ENCODE results near the gene CHAT.

CHAT gene

DNA sequence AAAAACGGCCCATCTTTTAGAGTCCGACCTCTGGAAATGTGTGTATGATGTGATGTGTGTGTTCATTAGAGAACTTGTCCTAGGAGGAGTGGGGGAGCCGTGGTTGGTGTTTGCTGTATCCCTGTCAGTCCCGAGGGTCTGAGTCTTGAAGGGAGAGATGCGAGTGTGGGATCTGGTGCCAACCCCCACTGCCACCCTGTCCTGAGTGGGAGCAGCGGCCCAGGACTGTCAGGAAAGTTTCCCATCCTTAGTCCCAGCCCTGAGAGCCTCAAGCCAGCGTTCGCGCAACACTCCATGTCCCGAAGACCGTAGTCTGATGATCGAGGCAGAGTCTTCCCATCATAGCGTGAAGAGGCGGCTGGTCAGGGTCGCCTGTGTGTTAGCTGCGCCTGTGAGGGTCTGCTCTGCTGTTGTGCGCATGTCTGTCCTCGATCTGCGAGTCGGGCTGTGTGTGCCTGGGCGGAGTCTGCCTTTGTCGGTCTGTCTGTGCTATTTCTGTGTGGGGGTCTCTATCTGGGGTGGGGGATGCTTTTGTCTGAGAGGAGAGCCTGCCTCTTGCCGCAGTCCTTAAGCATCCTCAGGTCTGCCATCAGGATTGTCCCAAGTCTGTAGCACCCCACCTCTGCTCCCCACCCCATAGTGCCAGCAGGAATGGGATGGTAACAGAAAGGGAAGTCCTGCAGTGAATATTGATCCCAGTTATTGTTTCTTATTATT is 514 bp upstream of the CHAT start:
- no peaks in the 10 kb centered on the region for H3K4me1 ChIP-seq (ENCODE audit: low read length)
- H3K9ac ChIP-seq (ENCODE audit: low read length), result no peak overlapping the region
- H4K20me1 ChIP-seq (ENCODE audit: insufficient read depth, low read length), result no peaks in the 10 kb centered on the region
- H2AFZ ChIP-seq (ENCODE audit: low read depth, low read length), result no peak overlapping the region
- H3K4me2 ChIP-seq (ENCODE audit: low read length), result no peak overlapping the region
- TF ChIP-seq EZH2phosphoT487 (IDR thresholded peaks at IDR 0.05; ENCODE audit: low read depth), result no peak
- TF ChIP-seq, protein P1, sequence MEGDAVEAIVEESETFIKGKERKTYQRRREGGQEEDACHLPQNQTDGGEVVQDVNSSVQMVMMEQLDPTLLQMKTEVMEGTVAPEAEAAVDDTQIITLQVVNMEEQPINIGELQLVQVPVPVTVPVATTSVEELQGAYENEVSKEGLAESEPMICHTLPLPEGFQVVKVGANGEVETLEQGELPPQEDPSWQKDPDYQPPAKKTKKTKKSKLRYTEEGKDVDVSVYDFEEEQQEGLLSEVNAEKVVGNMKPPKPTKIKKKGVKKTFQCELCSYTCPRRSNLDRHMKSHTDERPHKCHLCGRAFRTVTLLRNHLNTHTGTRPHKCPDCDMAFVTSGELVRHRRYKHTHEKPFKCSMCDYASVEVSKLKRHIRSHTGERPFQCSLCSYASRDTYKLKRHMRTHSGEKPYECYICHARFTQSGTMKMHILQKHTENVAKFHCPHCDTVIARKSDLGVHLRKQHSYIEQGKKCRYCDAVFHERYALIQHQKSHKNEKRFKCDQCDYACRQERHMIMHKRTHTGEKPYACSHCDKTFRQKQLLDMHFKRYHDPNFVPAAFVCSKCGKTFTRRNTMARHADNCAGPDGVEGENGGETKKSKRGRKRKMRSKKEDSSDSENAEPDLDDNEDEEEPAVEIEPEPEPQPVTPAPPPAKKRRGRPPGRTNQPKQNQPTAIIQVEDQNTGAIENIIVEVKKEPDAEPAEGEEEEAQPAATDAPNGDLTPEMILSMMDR (IDR thresholded peaks at IDR 0.05; ENCODE audit: low read depth, low read length), result no peak
- H3K4me3 ChIP-seq (ENCODE audit: low read length), result no peak overlapping the region
- no peak overlapping the region for H3K27ac ChIP-seq (ENCODE audit: low read length)
- H3K27me3 ChIP-seq (ENCODE audit: low read depth, low read length), result peaks cover 2% of the 10 kb centered on the region; the same call in 1 of the 2 replicates
- H3K36me3 ChIP-seq (replicated peaks; ENCODE audit: low read depth, low read length), result no peaks in the 10 kb centered on the region
- no peaks in the 10 kb centered on the region for H3K9me3 ChIP-seq (ENCODE audit: insufficient read depth, low read length)
- H3K79me2 ChIP-seq (ENCODE audit: low read length), result no peaks in the 10 kb centered on the region

DNA sequence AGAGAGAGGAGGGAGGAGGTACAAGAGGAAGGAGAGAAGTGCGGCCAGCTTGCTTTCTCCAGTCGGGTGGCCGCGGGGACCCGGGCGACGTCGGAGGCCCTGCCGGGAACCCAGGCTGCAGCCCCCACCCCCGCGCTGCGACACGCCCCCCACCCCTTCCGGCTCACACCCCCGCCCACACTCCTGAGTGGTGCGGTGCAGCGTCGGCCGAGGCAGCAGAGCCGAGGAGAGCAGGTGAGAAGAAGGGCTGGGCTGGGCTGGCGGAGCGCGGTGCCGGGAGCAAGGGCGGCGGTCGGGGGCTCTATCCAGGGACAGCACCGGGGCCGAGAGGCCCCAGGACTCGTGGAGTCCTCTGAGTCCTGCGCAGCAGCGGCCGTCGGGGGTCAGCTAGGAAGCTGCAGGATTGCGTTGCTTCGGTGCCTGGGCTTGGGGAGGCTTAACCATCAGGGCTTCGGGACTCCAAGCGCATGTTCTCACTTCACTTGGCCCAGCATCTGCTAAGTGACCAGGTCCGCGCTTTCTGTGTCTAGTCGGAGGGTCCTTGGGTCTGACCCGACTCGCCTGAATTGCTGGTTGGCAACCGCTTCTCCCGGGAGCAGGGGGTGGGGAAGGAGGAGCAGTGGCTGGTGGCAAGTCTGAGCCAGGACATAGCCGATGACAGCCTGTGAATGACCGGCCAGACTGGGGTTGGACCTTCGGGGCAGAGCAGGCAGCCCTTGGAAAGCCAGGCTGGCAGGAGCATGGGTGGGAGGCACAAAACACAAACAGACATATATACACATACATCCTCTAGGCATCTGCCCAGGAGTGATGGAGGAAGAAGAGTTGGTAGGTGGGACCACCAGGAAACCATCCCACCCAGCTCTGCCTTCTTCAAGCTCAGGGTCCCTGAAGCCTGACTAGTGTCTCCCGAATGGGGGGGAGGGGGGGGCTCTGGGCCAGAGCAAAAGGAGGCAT is 683 bp downstream of the CHAT start:
- no peaks in the 10 kb centered on the region for H3K79me2 ChIP-seq (ENCODE audit: low read length)
- H2AFZ ChIP-seq (ENCODE audit: low read depth, low read length), result no peak overlapping the region
- H3K27me3 ChIP-seq (ENCODE audit: low read depth, low read length), result peaks cover 6% of the 10 kb centered on the region; the same call in 1 of the 2 replicates
- TF ChIP-seq, protein P1 (IDR thresholded peaks at IDR 0.05; ENCODE audit: low read depth, low read length), result no peak
- no peak for TF ChIP-seq EZH2phosphoT487 (IDR thresholded peaks at IDR 0.05; ENCODE audit: low read depth)
- H3K9ac ChIP-seq (ENCODE audit: low read length), result no peak overlapping the region
- no peaks in the 10 kb centered on the region for H4K20me1 ChIP-seq (ENCODE audit: insufficient read depth, low read length)
- no peaks in the 10 kb centered on the region for H3K9me3 ChIP-seq (ENCODE audit: insufficient read depth, low read length)
- H3K27ac ChIP-seq (ENCODE audit: low read length), result no peak overlapping the region
- no peaks in the 10 kb centered on the region for H3K36me3 ChIP-seq (replicated peaks; ENCODE audit: low read depth, low read length)
- H3K4me1 ChIP-seq (ENCODE audit: low read length), result no peaks in the 10 kb centered on the region
- H3K4me3 ChIP-seq (ENCODE audit: low read length), result no peak overlapping the region
- no peak overlapping the region for H3K4me2 ChIP-seq (ENCODE audit: low read length)

- H3K27me3 ChIP-seq (ENCODE audit: low read depth, low read length), result peaks cover 6% of the 10 kb centered on the region; the same call in 1 of the 2 replicates
- no peaks in the 10 kb centered on the region for H4K20me1 ChIP-seq (ENCODE audit: insufficient read depth, low read length)
- no peaks in the 10 kb centered on the region for H3K36me3 ChIP-seq (replicated peaks; ENCODE audit: low read depth, low read length)
- H3K4me3 ChIP-seq (ENCODE audit: low read length), result no peak overlapping the region
- no peaks in the 10 kb centered on the region for H3K4me1 ChIP-seq (ENCODE audit: low read length)
- no peak overlapping the region for H3K27ac ChIP-seq (ENCODE audit: low read length)
- H3K4me2 ChIP-seq (ENCODE audit: low read length), result no peak overlapping the region
- H2AFZ ChIP-seq (ENCODE audit: low read depth, low read length), result no peak overlapping the region
- TF ChIP-seq, protein P1 (IDR thresholded peaks at IDR 0.05; ENCODE audit: low read depth, low read length), result no peak
- no peak for TF ChIP-seq EZH2phosphoT487 (IDR thresholded peaks at IDR 0.05; ENCODE audit: low read depth)
- H3K79me2 ChIP-seq (ENCODE audit: low read length), result no peaks in the 10 kb centered on the region
- H3K9me3 ChIP-seq (ENCODE audit: insufficient read depth, low read length), result no peaks in the 10 kb centered on the region
- no peak overlapping the region for H3K9ac ChIP-seq (ENCODE audit: low read length)
Observed at GRCh38 chr10:49615213-49615612, 1.4 kb downstream of the CHAT start.

DNA sequence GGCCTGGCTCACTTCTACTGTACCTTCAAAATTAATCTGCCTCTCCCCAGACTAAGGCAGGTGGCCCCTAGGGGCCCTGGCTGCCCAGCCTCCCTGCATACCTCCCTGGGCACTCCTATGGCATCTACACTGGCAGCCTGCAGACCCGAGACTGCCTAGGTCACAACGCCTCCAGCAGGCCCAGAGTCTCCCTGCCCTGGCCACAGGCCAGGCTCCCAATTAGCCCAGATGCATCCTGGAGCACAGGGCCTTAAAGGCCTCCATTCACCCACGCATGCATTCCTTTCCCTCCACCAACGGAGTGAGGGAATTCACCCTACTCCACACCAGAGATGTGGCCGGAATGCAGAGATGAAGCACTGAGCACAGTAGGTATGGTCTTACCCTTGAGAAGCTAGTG is 1.9 kb downstream of the CHAT start:
- Histone ChIP-seq H3K9ac (ENCODE audit: low read length) (no peak overlapping the region), H3K4me1 (ENCODE audit: low read length) (no peaks in the 10 kb centered on the region), H3K4me2 (ENCODE audit: low read length) (no peak overlapping the region), H2AFZ (ENCODE audit: low read depth, low read length) (no peak overlapping the region), H3K79me2 (ENCODE audit: low read length) (no peaks in the 10 kb centered on the region), H3K9me3 (ENCODE audit: insufficient read depth, low read length) (no peaks in the 10 kb centered on the region), H3K27ac (ENCODE audit: low read length) (no peak overlapping the region), H3K27me3 (ENCODE audit: low read depth, low read length) (peaks cover 6% of the 10 kb centered on the region; the same call in 1 of the 2 replicates), H4K20me1 (ENCODE audit: insufficient read depth, low read length) (no peaks in the 10 kb centered on the region), H3K36me3 (replicated peaks; ENCODE audit: low read depth, low read length) (no peaks in the 10 kb centered on the region), H3K4me3 (ENCODE audit: low read length) (no peak overlapping the region)
- TF ChIP-seq, protein P1 (IDR thresholded peaks at IDR 0.05; ENCODE audit: low read depth, low read length), result no peak
